Esophagus muscularis mucosa (tissue), 3 donors: ENCODE measurements around the gene MRGPRD.

Experiments
- POLR2A ChIP-seq: fragments of 450-650 bp; IDR thresholded peaks from one replicate; pipeline ENCODE4 v1.6.1; 2017; ENCODE audit warnings: antibody characterized with exemption, moderate library complexity, mild to moderate bottlenecking, low read depth
- TF ChIP-seq, protein P1 (sequence below), 3 experiments: fragments of 200-600 bp in 2 of 3; fragments of 450-650 bp in 1 of 3; sonication (generic) in 2 of 3; IDR thresholded peaks; one replicate each; pipeline ENCODE4 v1.5.1; 2017 to 2019; ENCODE audit warnings: antibody characterized with exemption in 3 of 3, mild to moderate bottlenecking in 2 of 3, moderate library complexity in 1 of 3

DNA sequence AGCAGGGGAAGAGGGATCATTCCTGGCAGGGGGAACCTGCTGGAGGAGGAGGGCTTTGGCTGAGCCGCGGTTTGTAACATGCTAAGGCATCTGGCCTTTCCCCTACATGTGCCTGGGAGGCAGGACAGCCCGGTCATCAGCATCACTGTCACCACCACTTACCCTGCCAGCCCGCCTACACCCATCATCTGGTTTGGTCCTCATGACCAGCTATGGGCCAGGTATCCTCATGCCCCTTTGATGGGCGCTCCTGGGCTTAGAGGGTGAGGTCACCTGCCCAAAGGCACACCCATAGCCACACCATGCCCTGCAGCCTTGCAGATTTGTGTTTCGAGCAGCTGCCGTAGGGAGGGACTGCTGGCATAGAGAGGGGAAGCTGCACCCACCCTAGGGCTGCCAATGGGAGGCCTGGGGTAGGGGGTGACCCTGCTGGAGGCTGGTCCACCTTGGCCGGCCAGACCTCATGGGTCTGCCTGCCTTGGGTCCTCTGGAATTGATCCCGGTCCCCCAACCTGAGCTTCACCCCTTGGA is 29.6 kb upstream of the MRGPRD start:
- TF ChIP-seq, protein P1, sequence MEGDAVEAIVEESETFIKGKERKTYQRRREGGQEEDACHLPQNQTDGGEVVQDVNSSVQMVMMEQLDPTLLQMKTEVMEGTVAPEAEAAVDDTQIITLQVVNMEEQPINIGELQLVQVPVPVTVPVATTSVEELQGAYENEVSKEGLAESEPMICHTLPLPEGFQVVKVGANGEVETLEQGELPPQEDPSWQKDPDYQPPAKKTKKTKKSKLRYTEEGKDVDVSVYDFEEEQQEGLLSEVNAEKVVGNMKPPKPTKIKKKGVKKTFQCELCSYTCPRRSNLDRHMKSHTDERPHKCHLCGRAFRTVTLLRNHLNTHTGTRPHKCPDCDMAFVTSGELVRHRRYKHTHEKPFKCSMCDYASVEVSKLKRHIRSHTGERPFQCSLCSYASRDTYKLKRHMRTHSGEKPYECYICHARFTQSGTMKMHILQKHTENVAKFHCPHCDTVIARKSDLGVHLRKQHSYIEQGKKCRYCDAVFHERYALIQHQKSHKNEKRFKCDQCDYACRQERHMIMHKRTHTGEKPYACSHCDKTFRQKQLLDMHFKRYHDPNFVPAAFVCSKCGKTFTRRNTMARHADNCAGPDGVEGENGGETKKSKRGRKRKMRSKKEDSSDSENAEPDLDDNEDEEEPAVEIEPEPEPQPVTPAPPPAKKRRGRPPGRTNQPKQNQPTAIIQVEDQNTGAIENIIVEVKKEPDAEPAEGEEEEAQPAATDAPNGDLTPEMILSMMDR (IDR thresholded peaks at IDR 0.05), result no peak
- TF ChIP-seq POLR2A, result no peak
